ENCODE results near the gene DNAJC13. TPM values are rescaled to one million over a fixed set of nuclear protein-coding genes. Genes with fewer than 3 reads are reported as not detected.
"Not testable (repeated sequence)": the region's sequence is repeated elsewhere in the genome, so short reads cannot be mapped to it uniquely, and the experiment has no call there.

Gene DNAJC13
- polyA plus RNA-seq, 1 experiment = 50.5 TPM

DNA sequence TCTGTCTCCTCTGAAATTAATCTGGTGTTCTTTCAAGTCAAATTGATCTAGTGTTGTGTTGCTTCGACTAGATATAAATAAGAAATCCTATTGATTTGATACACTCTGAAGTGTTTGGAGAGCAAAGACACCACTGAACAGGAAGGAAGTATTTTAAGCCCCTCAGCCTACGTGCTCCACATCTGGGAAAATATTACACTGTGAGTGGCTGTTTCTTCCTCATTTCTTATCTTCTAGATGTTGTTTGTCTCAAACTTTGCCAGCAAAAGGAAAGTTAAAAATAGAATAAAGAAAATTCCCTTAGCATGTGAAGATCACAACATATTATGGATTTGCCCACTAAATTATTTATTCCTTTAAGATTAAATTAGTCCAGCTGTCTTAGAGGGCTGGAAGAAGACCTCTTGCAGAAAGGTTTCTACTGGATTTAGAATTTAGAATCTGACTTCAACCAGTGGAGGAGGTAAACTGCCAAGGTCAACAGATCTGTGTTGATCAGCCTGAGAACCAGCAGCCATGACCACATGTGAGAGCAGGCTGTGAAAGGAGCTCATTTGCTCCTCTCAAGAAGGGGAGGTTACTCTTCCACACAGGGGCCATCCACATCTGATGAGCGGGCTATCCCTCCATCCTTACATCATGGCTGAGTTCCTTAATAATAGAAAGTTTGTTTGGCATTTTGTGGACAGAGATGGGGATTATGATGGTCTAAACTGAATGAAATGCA, 133.4 kb downstream of the DNAJC13 start:
- H3K27me3 ChIP-seq (ENCODE audit: control insufficient read depth, insufficient read depth, low read length) = no peaks in the 10 kb centered on the region
- H3K27ac ChIP-seq (ENCODE audit: low read depth, low read length) = no peak overlapping the region
- DNase-seq (ENCODE audit: low read depth, low spot score) = no peak
- no peak overlapping the region for H3K4me3 ChIP-seq (ENCODE audit: low read depth, low read length)
- TF ChIP-seq, protein P1, sequence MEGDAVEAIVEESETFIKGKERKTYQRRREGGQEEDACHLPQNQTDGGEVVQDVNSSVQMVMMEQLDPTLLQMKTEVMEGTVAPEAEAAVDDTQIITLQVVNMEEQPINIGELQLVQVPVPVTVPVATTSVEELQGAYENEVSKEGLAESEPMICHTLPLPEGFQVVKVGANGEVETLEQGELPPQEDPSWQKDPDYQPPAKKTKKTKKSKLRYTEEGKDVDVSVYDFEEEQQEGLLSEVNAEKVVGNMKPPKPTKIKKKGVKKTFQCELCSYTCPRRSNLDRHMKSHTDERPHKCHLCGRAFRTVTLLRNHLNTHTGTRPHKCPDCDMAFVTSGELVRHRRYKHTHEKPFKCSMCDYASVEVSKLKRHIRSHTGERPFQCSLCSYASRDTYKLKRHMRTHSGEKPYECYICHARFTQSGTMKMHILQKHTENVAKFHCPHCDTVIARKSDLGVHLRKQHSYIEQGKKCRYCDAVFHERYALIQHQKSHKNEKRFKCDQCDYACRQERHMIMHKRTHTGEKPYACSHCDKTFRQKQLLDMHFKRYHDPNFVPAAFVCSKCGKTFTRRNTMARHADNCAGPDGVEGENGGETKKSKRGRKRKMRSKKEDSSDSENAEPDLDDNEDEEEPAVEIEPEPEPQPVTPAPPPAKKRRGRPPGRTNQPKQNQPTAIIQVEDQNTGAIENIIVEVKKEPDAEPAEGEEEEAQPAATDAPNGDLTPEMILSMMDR (IDR thresholded peaks at IDR 0.05; ENCODE audit: low read depth, low read length) = no peak
- no peaks in the 10 kb centered on the region for H3K9me3 ChIP-seq (ENCODE audit: control insufficient read depth, insufficient read depth, low read length)
- CTCF ChIA-PET = interaction anchor here (2.2 to 3.6 kb wide), 2 partner anchors 16 to 91 kb away, joined by 11 to 13 read pairs; no protein-coding TSS in a partner anchor
- POLR2A ChIA-PET = no interaction called here

DNA sequence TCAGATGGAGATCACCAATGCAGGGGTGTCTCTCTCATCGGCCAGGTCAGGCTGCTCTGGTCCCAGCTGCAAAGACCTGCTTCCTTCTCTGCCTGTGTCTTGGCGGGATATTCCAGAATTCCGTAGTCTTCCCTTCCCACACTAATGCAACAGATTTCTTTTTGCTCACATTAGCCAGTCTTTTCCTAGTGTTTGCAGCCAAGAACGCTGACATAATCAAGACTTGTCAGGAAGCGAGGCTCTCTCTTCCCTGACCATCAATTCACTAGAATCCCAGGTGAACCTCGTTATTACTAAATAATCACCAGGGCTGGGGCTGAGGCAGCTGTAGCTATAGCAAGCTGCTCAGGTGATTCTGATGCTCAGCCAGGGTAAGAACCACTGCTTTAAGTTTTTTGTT, 136.5 kb downstream of the DNAJC13 start:
- TF ChIP-seq, protein P1 (IDR thresholded peaks at IDR 0.05; ENCODE audit: low read depth, low read length) = no peak
- DNase-seq (ENCODE audit: low read depth, low spot score) = no peak
- Histone ChIP-seq H3K4me3 (ENCODE audit: low read depth, low read length) (no peak overlapping the region), H3K27me3 (ENCODE audit: control insufficient read depth, insufficient read depth, low read length) (no peaks in the 10 kb centered on the region), H3K27ac (ENCODE audit: low read depth, low read length) (no peak overlapping the region), H3K9me3 (ENCODE audit: control insufficient read depth, insufficient read depth, low read length) (no peaks in the 10 kb centered on the region)
- CTCF ChIA-PET = interaction anchor here (1.0 to 1.8 kb wide), 2 partner anchors 18 to 89 kb away, joined by 3 to 8 read pairs; no protein-coding TSS in a partner anchor
- POLR2A ChIA-PET = no interaction called here

DNA sequence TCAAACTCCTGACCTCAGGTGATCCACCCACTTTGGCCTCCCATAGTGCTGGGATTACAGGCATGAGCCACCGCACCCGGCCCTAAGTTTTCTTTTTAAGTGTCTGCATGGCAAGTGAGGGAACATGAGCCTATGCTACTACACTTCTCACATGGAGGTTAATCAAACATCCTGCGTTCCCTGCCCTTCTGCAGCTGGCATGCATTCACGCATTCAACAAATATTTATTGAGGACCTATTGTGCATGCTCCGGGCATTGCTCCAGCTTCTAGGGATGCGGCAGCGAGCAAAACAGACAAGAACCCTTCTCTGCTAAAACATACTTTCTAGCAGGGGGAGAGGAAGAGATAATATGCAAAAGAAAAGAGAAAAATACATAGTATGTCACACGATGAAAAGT, 137.1 kb downstream of the DNAJC13 start:
- H3K9me3 ChIP-seq (ENCODE audit: control insufficient read depth, insufficient read depth, low read length) = no peaks in the 10 kb centered on the region
- POLR2A ChIA-PET = no interaction called here
- no peak for DNase-seq (ENCODE audit: low read depth, low spot score)
- CTCF ChIA-PET = interaction anchor here (1.8 kb wide), 1 partner anchor 18 kb away, joined by 8 read pairs; no protein-coding TSS in a partner anchor
- TF ChIP-seq, protein P1 (IDR thresholded peaks at IDR 0.05; ENCODE audit: low read depth, low read length) = no peak
- no peak overlapping the region for H3K27ac ChIP-seq (ENCODE audit: low read depth, low read length)
- H3K27me3 ChIP-seq (ENCODE audit: control insufficient read depth, insufficient read depth, low read length) = no peaks in the 10 kb centered on the region
- H3K4me3 ChIP-seq (ENCODE audit: low read depth, low read length) = no peak overlapping the region

GRCh38 chr3:132555306-132556035, 138.2 kb downstream of the DNAJC13 start:
- POLR2A ChIA-PET = no interaction called here
- Histone ChIP-seq H3K4me3 (ENCODE audit: low read depth, low read length) (no peak overlapping the region), H3K9me3 (ENCODE audit: control insufficient read depth, insufficient read depth, low read length) (no peaks in the 10 kb centered on the region), H3K27me3 (ENCODE audit: control insufficient read depth, insufficient read depth, low read length) (no peaks in the 10 kb centered on the region), H3K27ac (ENCODE audit: low read depth, low read length) (no peak overlapping the region)
- TF ChIP-seq, protein P1 (IDR thresholded peaks at IDR 0.05; ENCODE audit: low read depth, low read length) = no peak
- CTCF ChIA-PET = interaction anchor here (1.0 kb wide), 1 partner anchor 20 kb away, joined by 4 read pairs; no protein-coding TSS in a partner anchor
- DNase-seq (ENCODE audit: low read depth, low spot score) = no peak

GRCh38 chr3:132556036-132556386, 138.7 kb downstream of the DNAJC13 start:
- POLR2A ChIA-PET; DNase-seq (ENCODE audit: low read depth, low spot score): not testable (repeated sequence)
- CTCF ChIA-PET = interaction anchor here (1.0 kb wide), 1 partner anchor 20 kb away, joined by 4 read pairs; no protein-coding TSS in a partner anchor

More at GRCh38 chr3:132556036-132556386, 138.7 kb downstream of the DNAJC13 start:
- H3K9me3 ChIP-seq (ENCODE audit: control insufficient read depth, insufficient read depth, low read length); H3K4me3 ChIP-seq (ENCODE audit: low read depth, low read length); H3K27ac ChIP-seq (ENCODE audit: low read depth, low read length); H3K27me3 ChIP-seq (ENCODE audit: control insufficient read depth, insufficient read depth, low read length): not testable (repeated sequence)

Data from AG04450 (cell line).